CD8-positive, alpha-beta memory T cell (primary cell): ENCODE measurements around the gene UBR1. TPM values are rescaled to one million over a fixed set of nuclear protein-coding genes. Genes with fewer than 3 reads are reported as not detected.

ENCODE experiments used
- CTCF ChIA-PET: fragments of 350-600 bp; sonication (Branson Sonifier 250); formaldehyde crosslinking; loops from one replicate; lab custom pipeline; 2021; ENCODE audit warnings: antibody characterized with exemption; lab: Charles Lee
- POLR2A ChIA-PET: fragments of 350-600 bp; sonication (Branson Sonifier 250); formaldehyde crosslinking; loops from one replicate; lab custom pipeline; 2021; ENCODE audit warnings: antibody characterized with exemption; lab: Charles Lee
- DNase-seq, 5 donors: peaks; one replicate each; pipeline versions ENCODE4 v3.0.0 to v3.0.0-alpha.2; 2020 to 2022; ENCODE audit warnings: mixed read lengths in 1 of 5
- H3K27ac ChIP-seq: one replicate; pipeline ENCODE4 v1.7.0; 2013; ENCODE audit warnings: low read depth, mild to moderate bottlenecking, low read length, moderate library complexity
- H3K27me3 ChIP-seq: 2 replicates; pipeline ENCODE4 v1.7.0; 2013; ENCODE audit warnings: low read length, mild to moderate bottlenecking; ENCODE audit not compliant: insufficient read depth, poor library complexity, severe bottlenecking
- H3K36me3 ChIP-seq: 2 replicates; pipeline ENCODE4 v1.7.0; 2013; ENCODE audit warnings: mild to moderate bottlenecking, low read length, moderate library complexity; ENCODE audit not compliant: insufficient read depth
- H3K4me1 ChIP-seq: 2 replicates; pipeline ENCODE4 v1.7.0; 2013; ENCODE audit warnings: mild to moderate bottlenecking, low read length, moderate library complexity; ENCODE audit not compliant: insufficient read depth
- H3K4me3 ChIP-seq: 2 replicates; pipeline ENCODE4 v1.7.0; 2013; ENCODE audit warnings: mild to moderate bottlenecking, low read length
- H3K9me3 ChIP-seq: 2 replicates; pipeline ENCODE4 v1.7.0; 2013; ENCODE audit warnings: mild to moderate bottlenecking, low read length
- H3K27ac Mint-ChIP-seq, 8 donors: one replicate each; pipeline ENCODE4 v1.8.0; 2020 to 2021; ENCODE audit warnings: mixed read lengths in 8 of 8, mild to moderate bottlenecking in 6 of 8, inconsistent platforms in 3 of 8, moderate library complexity in 3 of 8
- H3K27me3 Mint-ChIP-seq, 2 donors: one replicate each; pipeline ENCODE4 v1.8.0; 2020 to 2021; ENCODE audit warnings: mixed read lengths in 2 of 2, mild to moderate bottlenecking in 1 of 2, moderate library complexity in 1 of 2
- H3K36me3 Mint-ChIP-seq, 3 donors: one replicate each; pipeline ENCODE4 v1.8.0; 2020 to 2021; ENCODE audit warnings: mixed read lengths in 3 of 3, inconsistent platforms in 1 of 3, mild to moderate bottlenecking in 1 of 3
- H3K4me1 Mint-ChIP-seq, 3 donors: one replicate each; pipeline ENCODE4 v1.8.0; 2020 to 2021; ENCODE audit warnings: mixed read lengths in 3 of 3, inconsistent platforms in 1 of 3, mild to moderate bottlenecking in 1 of 3
- H3K4me3 Mint-ChIP-seq, 7 donors: one replicate each; pipeline ENCODE4 v1.8.0; 2020 to 2021; ENCODE audit warnings: mixed read lengths in 7 of 7, mild to moderate bottlenecking in 6 of 7, moderate library complexity in 4 of 7, inconsistent platforms in 2 of 7
- H3K9me3 Mint-ChIP-seq, 5 donors: one replicate each; pipeline ENCODE4 v1.8.0; 2020 to 2022; ENCODE audit warnings: mixed read lengths in 5 of 5, mild to moderate bottlenecking in 3 of 5, moderate library complexity in 2 of 5, inconsistent platforms in 1 of 5
- polyA plus RNA-seq: library from polyadenylated mRNA; unstranded; fragments of 300-500 nt; fragmentation: Illumina TruSeq; gene quantifications from one replicate; pipeline ENCODE4 v1.2.3, GENCODE V29; 2021
- total RNA-seq, 2 experiments: library from RNA; stranded (reverse); gene quantifications; one replicate each; pipeline ENCODE4 v1.2.3, GENCODE V29; 2021

The UBR1 gene
- total RNA-seq (10 to 100 TPM; 28.6 to 29.7 TPM), polyA plus RNA-seq (15.4 TPM)

GRCh38 chr15:43105778-43106485, at the start of gene UBR1:
Gene UBR1 (minus strand): TSS chr15:43106038. CDS start chr15:43106022, 16 bp downstream.
- H3K27me3 ChIP-seq: no peaks in the 10 kb centered on the region
- H3K36me3 Mint-ChIP-seq: peaks cover 0 to 29% (median 9%) of the 10 kb centered on the region in 3 donors
- POLR2A ChIA-PET: interaction anchor here (0.7 to 1.1 kb wide), 3 partner anchors 16 to 26 kb away, joined by 3 to 6 read pairs (median 3); no protein-coding TSS in a partner anchor

GRCh38 chr15:43153269-43153668, 47.4 kb upstream of the UBR1 start:
- Mint-ChIP-seq H3K36me3 (peaks cover 3 to 64% (median 18%) of the 10 kb centered on the region in 3 donors), H3K9me3 (no peaks in the 10 kb centered on the region), H3K27me3 (no peaks in the 10 kb centered on the region), H3K27ac (peak overlapping the region in 2 of 8 donors; percentile 9 to 56), H3K4me1 (peaks cover 13 to 23% (median 18%) of the 10 kb centered on the region in 3 donors), H3K4me3 (no peak overlapping the region)
- peaks cover 3% of the 10 kb centered on the region for H3K4me1 ChIP-seq
- no peaks in the 10 kb centered on the region for H3K27me3 ChIP-seq
- ChIA-PET CTCF (no interaction called here), POLR2A (no interaction called here)
- H3K36me3 ChIP-seq: peaks cover 6% of the 10 kb centered on the region
- no peak for DNase-seq
- no peak overlapping the region for H3K4me3 ChIP-seq
- H3K9me3 ChIP-seq: no peaks in the 10 kb centered on the region
- no peak overlapping the region for H3K27ac ChIP-seq

More at GRCh38 chr15:43105778-43106485, at the start of gene UBR1:
- peak; percentile 84 to 93 (median 89) for DNase-seq
- H3K9me3 ChIP-seq: no peaks in the 10 kb centered on the region
- Mint-ChIP-seq H3K27ac (peak within 1 kb of the TSS; percentile 95 to 99 (median 99)), H3K27me3 (peaks cover 4% of the 10 kb centered on the region in 2 donors), H3K9me3 (no peaks in the 10 kb centered on the region), H3K4me3 (peak within 1 kb of the TSS; percentile 83 to 99 (median 95)), H3K4me1 (peaks cover 45 to 56% (median 53%) of the 10 kb centered on the region in 3 donors)
- H3K27ac ChIP-seq: peak within 1 kb of the TSS; percentile 93
- peaks cover 36% of the 10 kb centered on the region for H3K4me1 ChIP-seq
- peak within 1 kb of the TSS; percentile 84 for H3K4me3 ChIP-seq
- peaks cover 4% of the 10 kb centered on the region for H3K36me3 ChIP-seq
- CTCF ChIA-PET: interaction anchor here (0.6 to 2.2 kb wide), 3 partner anchors 9 to 80 kb away, joined by 3 to 5 read pairs (median 3); partner anchors contain the start of gene CCNDBP1

GRCh38 chr15:43151688-43152087, 45.9 kb upstream of the UBR1 start:
- Histone ChIP-seq H3K27ac (no peak overlapping the region), H3K4me3 (no peak overlapping the region), H3K36me3 (peaks cover 6% of the 10 kb centered on the region), H3K27me3 (no peaks in the 10 kb centered on the region), H3K4me1 (peaks cover 3% of the 10 kb centered on the region), H3K9me3 (no peaks in the 10 kb centered on the region)
- Mint-ChIP-seq H3K4me3 (peak overlapping the region in 4 of 7 donors; percentile 4 to 29 (median 6)), H3K27me3 (no peaks in the 10 kb centered on the region), H3K4me1 (peaks cover 9 to 20% (median 12%) of the 10 kb centered on the region in 3 donors), H3K36me3 (peaks cover 3 to 67% (median 16%) of the 10 kb centered on the region in 3 donors), H3K27ac (peak overlapping the region in 6 of 8 donors; percentile 4 to 72 (median 57)), H3K9me3 (no peaks in the 10 kb centered on the region)
- DNase-seq: peak in 2 of 5 donors; percentile 67 to 74
- POLR2A ChIA-PET: no interaction called here
- CTCF ChIA-PET: interaction anchor here (0.6 kb wide), 1 partner anchor 43 kb away, joined by 3 read pairs; no protein-coding TSS in a partner anchor

GRCh38 chr15:43150191-43150929, 44.5 kb upstream of the UBR1 start:
- H3K4me1 ChIP-seq: peaks cover 3% of the 10 kb centered on the region
- Mint-ChIP-seq H3K4me1 (peaks cover 11 to 20% (median 17%) of the 10 kb centered on the region in 3 donors), H3K9me3 (no peaks in the 10 kb centered on the region), H3K36me3 (peaks cover 3 to 69% (median 12%) of the 10 kb centered on the region in 3 donors), H3K27me3 (no peaks in the 10 kb centered on the region), H3K4me3 (no peak overlapping the region), H3K27ac (no peak overlapping the region)
- H3K27ac ChIP-seq: no peak overlapping the region
- no peak overlapping the region for H3K4me3 ChIP-seq
- no peaks in the 10 kb centered on the region for H3K9me3 ChIP-seq
- CTCF ChIA-PET: no interaction called here
- DNase-seq: no peak
- no peaks in the 10 kb centered on the region for H3K27me3 ChIP-seq
- H3K36me3 ChIP-seq: peaks cover 6% of the 10 kb centered on the region
- POLR2A ChIA-PET: no interaction called here

GRCh38 chr15:43146184-43146583, 40.3 kb upstream of the UBR1 start:
- Histone ChIP-seq H3K4me3 (no peak overlapping the region), H3K36me3 (peaks cover 6% of the 10 kb centered on the region), H3K27ac (no peak overlapping the region), H3K9me3 (no peaks in the 10 kb centered on the region), H3K4me1 (peaks cover 14% of the 10 kb centered on the region), H3K27me3 (no peaks in the 10 kb centered on the region)
- peak overlapping the region in 1 of 8 donors; percentile 48 for H3K27ac Mint-ChIP-seq
- peaks cover 18 to 30% (median 26%) of the 10 kb centered on the region in 3 donors for H3K4me1 Mint-ChIP-seq
- ChIA-PET POLR2A (no interaction called here), CTCF (no interaction called here)
- H3K9me3 Mint-ChIP-seq: no peaks in the 10 kb centered on the region
- H3K4me3 Mint-ChIP-seq: no peak overlapping the region
- DNase-seq: no peak
- no peaks in the 10 kb centered on the region for H3K27me3 Mint-ChIP-seq
- H3K36me3 Mint-ChIP-seq: peaks cover 3 to 58% (median 10%) of the 10 kb centered on the region in 3 donors

- Histone ChIP-seq H3K27ac (no peak overlapping the region), H3K9me3 (no peaks in the 10 kb centered on the region), H3K4me1 (peaks cover 14% of the 10 kb centered on the region), H3K27me3 (no peaks in the 10 kb centered on the region), H3K36me3 (peaks cover 12% of the 10 kb centered on the region), H3K4me3 (no peak overlapping the region)
- no peak overlapping the region for H3K4me3 Mint-ChIP-seq
- H3K27ac Mint-ChIP-seq: peak overlapping the region in 3 of 8 donors; percentile 7 to 56 (median 8)
- H3K4me1 Mint-ChIP-seq: peaks cover 18 to 30% (median 26%) of the 10 kb centered on the region in 3 donors
- H3K36me3 Mint-ChIP-seq: peaks cover 3 to 66% (median 21%) of the 10 kb centered on the region in 3 donors
- ChIA-PET POLR2A (no interaction called here), CTCF (no interaction called here)
- no peaks in the 10 kb centered on the region for H3K27me3 Mint-ChIP-seq
- H3K9me3 Mint-ChIP-seq: no peaks in the 10 kb centered on the region
- DNase-seq: no peak
These were observed 38.7 kb upstream of the UBR1 start for GRCh38 chr15:43144512-43144911.

GRCh38 chr15:43143203-43143941, 37.5 kb upstream of the UBR1 start:
- Mint-ChIP-seq H3K36me3 (peaks cover 0 to 65% (median 24%) of the 10 kb centered on the region in 3 donors), H3K27me3 (no peaks in the 10 kb centered on the region), H3K4me1 (peaks cover 18 to 30% (median 26%) of the 10 kb centered on the region in 3 donors), H3K27ac (peak overlapping the region in 3 of 8 donors; percentile 8 to 59 (median 17)), H3K4me3 (peak overlapping the region in 1 of 7 donors; percentile 20), H3K9me3 (no peaks in the 10 kb centered on the region)
- ChIA-PET CTCF (no interaction called here), POLR2A (no interaction called here)
- H3K4me3 ChIP-seq: no peak overlapping the region
- H3K27me3 ChIP-seq: no peaks in the 10 kb centered on the region
- peaks cover 12% of the 10 kb centered on the region for H3K36me3 ChIP-seq
- peaks cover 14% of the 10 kb centered on the region for H3K4me1 ChIP-seq
- no peak overlapping the region for H3K27ac ChIP-seq
- H3K9me3 ChIP-seq: no peaks in the 10 kb centered on the region
- no peak for DNase-seq
